HEK293T (cell line): ENCODE results near the gene CCDC34.

Experiments used
- ARNT ChIP-seq: fragments of 450-650 bp; IDR thresholded peaks from 2 replicates; pipeline ENCODE4 v1.6.1; 2017; ENCODE audit warnings: mild to moderate bottlenecking
- BHLHE40 ChIP-seq: fragments of 450-650 bp; IDR thresholded peaks from 2 replicates; pipeline ENCODE4 v1.6.1; 2016; ENCODE audit warnings: mild to moderate bottlenecking, moderate library complexity, borderline replicate concordance
- ELF4 ChIP-seq: fragments of 450-650 bp; IDR thresholded peaks from 2 replicates; pipeline ENCODE4 v1.6.1; 2017; ENCODE audit warnings: antibody characterized with exemption
- FOXA1 ChIP-seq: fragments of 450-650 bp; IDR thresholded peaks from 2 replicates; pipeline ENCODE4 v1.6.1; 2016; ENCODE audit warnings: mild to moderate bottlenecking
- FOXK2 ChIP-seq: fragments of 450-650 bp; IDR thresholded peaks from 2 replicates; pipeline ENCODE4 v1.6.1; 2016; ENCODE audit warnings: mild to moderate bottlenecking
- FOXM1 ChIP-seq: fragments of 450-650 bp; IDR thresholded peaks from 2 replicates; pipeline ENCODE4 v1.6.1; 2017; ENCODE audit warnings: mild to moderate bottlenecking, borderline replicate concordance
- HDGF ChIP-seq: fragments of 450-650 bp; IDR thresholded peaks from 2 replicates; pipeline ENCODE4 v1.6.1; 2017; ENCODE audit warnings: antibody characterized with exemption, borderline replicate concordance
- L3MBTL2 ChIP-seq: fragments of 450-650 bp; conservative IDR thresholded peaks from 2 replicates; pipeline ENCODE4 v1.6.1; 2016; ENCODE audit warnings: mild to moderate bottlenecking
- PKNOX1 ChIP-seq: fragments of 450-650 bp; IDR thresholded peaks from 2 replicates; pipeline ENCODE4 v1.6.1; 2016
- SP1 ChIP-seq: fragments of 450-650 bp; IDR thresholded peaks from 2 replicates; pipeline ENCODE4 v1.6.1; 2017
- SUZ12 ChIP-seq: fragments of 450-650 bp; IDR thresholded peaks from 2 replicates; pipeline ENCODE4 v1.6.1; 2016; ENCODE audit warnings: mild to moderate bottlenecking
- TARDBP ChIP-seq: fragments of 450-650 bp; IDR thresholded peaks from 2 replicates; pipeline ENCODE4 v1.6.1; 2016
- ZNF384 ChIP-seq: fragments of 450-650 bp; IDR thresholded peaks from 2 replicates; pipeline ENCODE4 v1.6.1; 2016

- no peak for TF ChIP-seq ELF4
- TF ChIP-seq ARNT = no peak
- TF ChIP-seq SP1 = no peak
- TF ChIP-seq BHLHE40 = no peak
- TF ChIP-seq HDGF = no peak
- no peak for TF ChIP-seq SUZ12
- TF ChIP-seq ZNF384 = no peak
- TF ChIP-seq FOXA1 = no peak
- no peak for TF ChIP-seq FOXK2
- no peak for TF ChIP-seq TARDBP
- TF ChIP-seq L3MBTL2 = no peak
- no peak for TF ChIP-seq PKNOX1
- TF ChIP-seq FOXM1 = no peak
Observed at GRCh38 chr11:27347359-27348339, 15.4 kb downstream of the CCDC34 start.
